Measurements from ENCODE around the gene LPP.
"Not testable (repeated sequence)": the region's sequence is repeated elsewhere in the genome, so short reads cannot be mapped to it uniquely, and the experiment has no call there.

The LPP gene

GRCh38 chr3:188404701-188405100 is 250.7 kb downstream of the LPP start:
- no peak for DNase-seq (ENCODE audit: low read depth)

GRCh38 chr3:188407158-188407880 is 253.4 kb downstream of the LPP start:
- no peak for DNase-seq (ENCODE audit: low read depth)

- no peak for DNase-seq (ENCODE audit: low read depth)
Measured at GRCh38 chr3:188408831-188409230, 254.9 kb downstream of the LPP start.

GRCh38 chr3:188411750-188412149 is 257.8 kb downstream of the LPP start:
- no peak for DNase-seq (ENCODE audit: low read depth)

GRCh38 chr3:188415196-188415595 is 261.2 kb downstream of the LPP start:
- DNase-seq (ENCODE audit: low read depth) = no peak

GRCh38 chr3:188416041-188416440 is 262.1 kb downstream of the LPP start:
- DNase-seq (ENCODE audit: low read depth) = no peak

GRCh38 chr3:188417271-188417696 is 263.3 kb downstream of the LPP start:
- no peak for DNase-seq (ENCODE audit: low read depth)

- no peak for DNase-seq (ENCODE audit: low read depth)
Measured at GRCh38 chr3:188417766-188418165, 263.8 kb downstream of the LPP start.

- no peak for DNase-seq (ENCODE audit: low read depth)
Measured at GRCh38 chr3:188421151-188421821, 267.3 kb downstream of the LPP start.

- no peak for DNase-seq (ENCODE audit: low read depth)
Measured at GRCh38 chr3:188421836-188422540, 268.0 kb downstream of the LPP start.

GRCh38 chr3:188427981-188428380 is 274.0 kb downstream of the LPP start:
- not testable (repeated sequence) for DNase-seq (ENCODE audit: low read depth)

GRCh38 chr3:188431040-188431439 is 277.1 kb downstream of the LPP start:
- DNase-seq (ENCODE audit: low read depth) = no peak

- DNase-seq (ENCODE audit: low read depth) = no peak
Measured at GRCh38 chr3:188431553-188431952, 277.6 kb downstream of the LPP start.

GRCh38 chr3:188432802-188433520 is 279.0 kb downstream of the LPP start:
- DNase-seq (ENCODE audit: low read depth) = no peak

- no peak for DNase-seq (ENCODE audit: low read depth)
Measured at GRCh38 chr3:188433521-188434150, 279.7 kb downstream of the LPP start.

- DNase-seq (ENCODE audit: low read depth) = no peak
Measured at GRCh38 chr3:188434594-188434993, 280.6 kb downstream of the LPP start.

- no peak for DNase-seq (ENCODE audit: low read depth)
Measured at GRCh38 chr3:188435266-188435665, 281.3 kb downstream of the LPP start.

- DNase-seq (ENCODE audit: low read depth) = no peak
Measured at GRCh38 chr3:188437926-188438325, 284.0 kb downstream of the LPP start.

- peak; percentile 15 for DNase-seq (ENCODE audit: low read depth)
Measured at GRCh38 chr3:188439080-188439479, 285.1 kb downstream of the LPP start.

- DNase-seq (ENCODE audit: low read depth) = no peak
Measured at GRCh38 chr3:188440340-188440972, 286.5 kb downstream of the LPP start.

- DNase-seq (ENCODE audit: low read depth) = no peak
Measured at GRCh38 chr3:188442430-188442829, 288.5 kb downstream of the LPP start.

Data from stimulated activated CD8-positive, alpha-beta memory T cell treated with anti-CD3 and anti-CD28 coated beads, Interleukin-12 subunit alpha, Interleukin-12 subunit beta, amount 100 ng/mL, for 4 hours (primary cell).